ENCODE results near the gene HIVEP1. TPM values are rescaled to one million over a fixed set of nuclear protein-coding genes. Genes with fewer than 3 reads are reported as not detected.

Gene HIVEP1
- total and polyA plus RNA-seq, 2 donors from 2014 or later, result 3.6 to 30.4 TPM

DNA sequence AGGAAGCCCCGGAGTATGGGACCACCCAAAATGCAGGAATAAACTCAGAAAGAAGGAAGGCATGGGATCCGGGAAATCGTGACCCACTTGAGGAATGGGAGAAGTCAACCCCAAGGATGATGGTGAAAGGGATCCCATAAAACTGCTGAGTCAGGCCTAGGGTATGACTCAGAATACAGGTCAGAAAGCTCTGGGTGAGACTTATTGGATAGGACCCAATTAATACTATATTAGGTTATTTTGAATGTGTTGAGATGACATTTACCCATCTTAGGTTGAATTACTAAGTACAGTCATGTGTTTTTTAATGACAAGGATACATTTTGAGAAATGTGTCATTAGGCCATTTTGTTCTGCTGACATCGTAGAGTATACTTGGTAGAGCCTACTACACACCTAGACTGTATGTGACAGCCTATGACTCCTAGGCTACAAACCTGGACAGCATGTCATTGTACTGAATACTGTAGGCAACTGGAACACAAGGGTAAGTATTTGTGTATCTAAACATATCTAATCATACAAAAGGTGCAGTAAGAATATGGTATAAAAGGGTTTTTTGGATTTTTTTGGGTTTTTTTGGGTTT is 17.1 kb upstream of the HIVEP1 start:
- H3K27me3 ChIP-seq (ENCODE audit: control insufficient read depth, insufficient read depth, low read length), result no peaks in the 10 kb centered on the region
- no peaks in the 10 kb centered on the region for H3K36me3 ChIP-seq (ENCODE audit: control insufficient read depth in 2 of 3, insufficient read depth in 3 of 3, low read length in 3 of 3)
- H3K4me1 ChIP-seq (ENCODE audit: control insufficient read depth in 2 of 3, insufficient read depth in 2 of 3, low read depth in 1 of 3, low read length in 3 of 3), result no peaks in the 10 kb centered on the region
- TF ChIP-seq, protein P1, sequence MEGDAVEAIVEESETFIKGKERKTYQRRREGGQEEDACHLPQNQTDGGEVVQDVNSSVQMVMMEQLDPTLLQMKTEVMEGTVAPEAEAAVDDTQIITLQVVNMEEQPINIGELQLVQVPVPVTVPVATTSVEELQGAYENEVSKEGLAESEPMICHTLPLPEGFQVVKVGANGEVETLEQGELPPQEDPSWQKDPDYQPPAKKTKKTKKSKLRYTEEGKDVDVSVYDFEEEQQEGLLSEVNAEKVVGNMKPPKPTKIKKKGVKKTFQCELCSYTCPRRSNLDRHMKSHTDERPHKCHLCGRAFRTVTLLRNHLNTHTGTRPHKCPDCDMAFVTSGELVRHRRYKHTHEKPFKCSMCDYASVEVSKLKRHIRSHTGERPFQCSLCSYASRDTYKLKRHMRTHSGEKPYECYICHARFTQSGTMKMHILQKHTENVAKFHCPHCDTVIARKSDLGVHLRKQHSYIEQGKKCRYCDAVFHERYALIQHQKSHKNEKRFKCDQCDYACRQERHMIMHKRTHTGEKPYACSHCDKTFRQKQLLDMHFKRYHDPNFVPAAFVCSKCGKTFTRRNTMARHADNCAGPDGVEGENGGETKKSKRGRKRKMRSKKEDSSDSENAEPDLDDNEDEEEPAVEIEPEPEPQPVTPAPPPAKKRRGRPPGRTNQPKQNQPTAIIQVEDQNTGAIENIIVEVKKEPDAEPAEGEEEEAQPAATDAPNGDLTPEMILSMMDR (IDR thresholded peaks at IDR 0.05; ENCODE audit: borderline replicate concordance, extremely low read depth, insufficient read depth), result no peak
- FAIRE-seq (no peak), DNase-seq (no peak)
- intact Hi-C loops (cut with DNase I), result no loop called here
- no peak overlapping the region for H3K9ac ChIP-seq (ENCODE audit: low read length in 3 of 3)
- H3K4me3 ChIP-seq (ENCODE audit: low read length in 3 of 3), result no peak overlapping the region
- H3K27ac ChIP-seq (ENCODE audit: low read depth in 2 of 2, low read length in 2 of 2), result no peak overlapping the region
- H3K9me3 ChIP-seq (ENCODE audit: control insufficient read depth in 2 of 3, insufficient read depth in 1 of 3, low read length in 3 of 3), result no peaks in the 10 kb centered on the region

DNA sequence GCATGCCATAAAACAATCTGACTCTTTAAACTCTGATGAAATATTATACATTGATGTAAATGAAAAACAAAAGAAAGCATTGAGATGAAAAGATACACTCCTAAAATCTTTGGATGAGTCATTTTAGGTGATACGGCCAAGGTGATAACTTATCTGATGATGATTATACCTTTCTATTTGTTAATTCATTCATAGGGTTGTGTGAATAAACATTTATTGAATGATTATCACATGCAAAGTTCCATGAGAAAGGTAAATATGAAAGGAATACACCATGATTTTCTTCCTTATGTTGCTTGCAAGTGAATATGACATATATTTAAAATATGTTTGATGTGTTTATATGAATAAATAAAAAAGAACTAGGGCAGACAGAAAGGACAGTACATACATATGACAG is 15.4 kb upstream of the HIVEP1 start:
- TF ChIP-seq, protein P1 (IDR thresholded peaks at IDR 0.05; ENCODE audit: borderline replicate concordance, extremely low read depth, insufficient read depth), result no peak
- Histone ChIP-seq H3K9me3 (ENCODE audit: control insufficient read depth in 2 of 3, insufficient read depth in 1 of 3, low read length in 3 of 3) (no peaks in the 10 kb centered on the region), H3K4me1 (ENCODE audit: control insufficient read depth in 2 of 3, insufficient read depth in 2 of 3, low read depth in 1 of 3, low read length in 3 of 3) (no peaks in the 10 kb centered on the region), H3K9ac (ENCODE audit: low read length in 3 of 3) (no peak overlapping the region), H3K27me3 (ENCODE audit: control insufficient read depth, insufficient read depth, low read length) (no peaks in the 10 kb centered on the region), H3K4me3 (ENCODE audit: low read length in 3 of 3) (no peak overlapping the region), H3K36me3 (ENCODE audit: control insufficient read depth in 2 of 3, insufficient read depth in 3 of 3, low read length in 3 of 3) (no peaks in the 10 kb centered on the region), H3K27ac (ENCODE audit: low read depth in 2 of 2, low read length in 2 of 2) (no peak overlapping the region)
- FAIRE-seq, result no peak
- DNase-seq, result no peak
- intact Hi-C loops (cut with DNase I), result no loop called here

DNA sequence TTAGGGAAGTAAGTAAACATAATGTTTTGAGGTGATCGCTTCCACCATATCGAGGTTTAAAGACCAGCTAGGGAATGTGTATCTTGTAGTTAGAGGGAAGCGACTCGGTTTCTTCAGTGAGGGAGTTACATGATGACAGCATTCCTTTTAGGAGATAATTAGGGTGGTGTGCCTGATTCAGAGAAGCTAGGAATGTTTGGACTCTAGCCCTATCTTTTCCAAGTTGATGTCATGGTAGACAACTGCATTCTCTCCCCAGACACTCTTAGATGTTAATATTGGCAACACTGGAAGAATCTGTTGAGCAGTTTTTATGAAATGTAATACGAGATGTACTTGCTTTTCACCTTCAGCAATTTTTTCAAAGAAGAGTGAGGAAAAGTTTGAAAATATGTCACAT is 12.9 kb upstream of the HIVEP1 start:
- TF ChIP-seq, protein P1 (IDR thresholded peaks at IDR 0.05; ENCODE audit: borderline replicate concordance, extremely low read depth, insufficient read depth), result no peak
- H3K27me3 ChIP-seq (ENCODE audit: control insufficient read depth, insufficient read depth, low read length), result no peaks in the 10 kb centered on the region
- no peak overlapping the region for H3K27ac ChIP-seq (ENCODE audit: low read depth in 2 of 2, low read length in 2 of 2)
- no peak for DNase-seq
- H3K9me3 ChIP-seq (ENCODE audit: control insufficient read depth in 2 of 3, insufficient read depth in 1 of 3, low read length in 3 of 3), result no peaks in the 10 kb centered on the region
- intact Hi-C loops (cut with DNase I), result no loop called here
- no peaks in the 10 kb centered on the region for H3K36me3 ChIP-seq (ENCODE audit: control insufficient read depth in 2 of 3, insufficient read depth in 3 of 3, low read length in 3 of 3)
- no peaks in the 10 kb centered on the region for H3K4me1 ChIP-seq (ENCODE audit: control insufficient read depth in 2 of 3, insufficient read depth in 2 of 3, low read depth in 1 of 3, low read length in 3 of 3)
- no peak overlapping the region for H3K9ac ChIP-seq (ENCODE audit: low read length in 3 of 3)
- no peak for FAIRE-seq
- H3K4me3 ChIP-seq (ENCODE audit: low read length in 3 of 3), result no peak overlapping the region

DNA sequence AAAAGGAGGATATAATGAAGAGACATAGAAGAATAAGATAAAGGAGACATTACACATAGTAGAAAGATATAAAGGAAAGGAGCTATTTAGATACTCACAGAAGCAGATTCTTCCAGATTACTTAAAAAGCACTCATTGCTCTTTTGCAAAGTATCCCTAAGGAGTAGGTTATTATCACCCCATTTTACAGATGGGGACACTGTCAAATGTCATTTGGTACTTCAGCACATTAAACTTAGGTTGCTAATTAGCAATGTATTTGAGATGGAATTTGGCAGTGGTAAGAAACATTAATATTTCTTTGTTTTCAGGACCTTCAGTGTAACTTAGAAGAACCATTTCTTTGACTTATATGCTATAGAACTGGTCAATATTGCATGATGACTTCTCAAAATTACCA is 11.9 kb upstream of the HIVEP1 start:
- FAIRE-seq, result no peak

More for the DNA sequence above, 11.9 kb upstream of the HIVEP1 start:
- DNase-seq, result no peak
- Histone ChIP-seq H3K4me1 (ENCODE audit: control insufficient read depth in 2 of 3, insufficient read depth in 2 of 3, low read depth in 1 of 3, low read length in 3 of 3) (no peaks in the 10 kb centered on the region), H3K9ac (ENCODE audit: low read length in 3 of 3) (no peak overlapping the region), H3K9me3 (ENCODE audit: control insufficient read depth in 2 of 3, insufficient read depth in 1 of 3, low read length in 3 of 3) (no peaks in the 10 kb centered on the region), H3K4me3 (ENCODE audit: low read length in 3 of 3) (no peak overlapping the region), H3K27ac (ENCODE audit: low read depth in 2 of 2, low read length in 2 of 2) (no peak overlapping the region), H3K36me3 (ENCODE audit: control insufficient read depth in 2 of 3, insufficient read depth in 3 of 3, low read length in 3 of 3) (no peaks in the 10 kb centered on the region), H3K27me3 (ENCODE audit: control insufficient read depth, insufficient read depth, low read length) (no peaks in the 10 kb centered on the region)
- intact Hi-C loops (cut with DNase I), result no loop called here
- TF ChIP-seq, protein P1 (IDR thresholded peaks at IDR 0.05; ENCODE audit: borderline replicate concordance, extremely low read depth, insufficient read depth), result no peak
